Measurements from ENCODE around the gene FBLN1.
A peak's percentile ranks its signal among the peaks of the same experiment; 100 is the strongest.

Gene FBLN1

DNA sequence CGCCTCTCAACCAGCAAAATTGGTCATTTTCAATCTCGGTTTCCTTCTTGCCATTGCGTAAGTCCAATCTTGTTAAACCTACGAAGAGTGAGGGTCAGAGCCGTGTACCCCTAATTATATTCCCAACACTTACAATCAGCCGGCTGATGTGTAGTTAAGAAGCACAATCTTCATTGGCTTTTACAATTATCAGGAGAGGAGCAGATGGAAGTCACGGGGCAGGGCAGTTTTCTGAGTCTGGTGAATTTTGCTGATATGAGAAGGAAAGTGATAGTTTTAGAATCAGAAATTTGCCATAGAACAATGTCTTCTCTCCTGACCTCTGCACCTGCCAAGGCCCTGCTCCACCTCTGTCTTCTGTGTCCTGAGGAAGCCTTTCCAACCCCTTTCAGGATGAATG lies 134.0 kb downstream of the FBLN1 start (continued):
- TF ChIP-seq, protein P1, sequence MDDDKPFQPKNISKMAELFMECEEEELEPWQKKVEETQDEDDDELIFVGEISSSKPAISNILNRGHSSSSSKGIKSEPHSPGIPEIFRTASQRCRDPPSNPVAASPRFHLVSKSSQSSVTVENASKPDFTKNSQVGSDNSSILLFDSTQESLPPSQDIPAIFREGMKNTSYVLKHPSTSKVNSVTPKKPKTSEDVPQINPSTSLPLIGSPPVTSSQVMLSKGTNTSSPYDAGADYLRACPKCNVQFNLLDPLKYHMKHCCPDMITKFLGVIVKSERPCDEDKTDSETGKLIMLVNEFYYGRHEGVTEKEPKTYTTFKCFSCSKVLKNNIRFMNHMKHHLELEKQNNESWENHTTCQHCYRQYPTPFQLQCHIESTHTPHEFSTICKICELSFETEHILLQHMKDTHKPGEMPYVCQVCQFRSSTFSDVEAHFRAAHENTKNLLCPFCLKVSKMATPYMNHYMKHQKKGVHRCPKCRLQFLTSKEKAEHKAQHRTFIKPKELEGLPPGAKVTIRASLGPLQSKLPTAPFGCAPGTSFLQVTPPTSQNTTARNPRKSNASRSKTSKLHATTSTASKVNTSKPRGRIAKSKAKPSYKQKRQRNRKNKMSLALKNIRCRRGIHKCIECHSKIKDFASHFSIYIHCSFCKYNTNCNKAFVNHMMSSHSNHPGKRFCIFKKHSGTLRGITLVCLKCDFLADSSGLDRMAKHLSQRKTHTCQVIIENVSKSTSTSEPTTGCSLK (tag by site-specific recombination; IDR thresholded peaks at IDR 0.05): no peak
- TF ChIP-seq, protein P2, sequence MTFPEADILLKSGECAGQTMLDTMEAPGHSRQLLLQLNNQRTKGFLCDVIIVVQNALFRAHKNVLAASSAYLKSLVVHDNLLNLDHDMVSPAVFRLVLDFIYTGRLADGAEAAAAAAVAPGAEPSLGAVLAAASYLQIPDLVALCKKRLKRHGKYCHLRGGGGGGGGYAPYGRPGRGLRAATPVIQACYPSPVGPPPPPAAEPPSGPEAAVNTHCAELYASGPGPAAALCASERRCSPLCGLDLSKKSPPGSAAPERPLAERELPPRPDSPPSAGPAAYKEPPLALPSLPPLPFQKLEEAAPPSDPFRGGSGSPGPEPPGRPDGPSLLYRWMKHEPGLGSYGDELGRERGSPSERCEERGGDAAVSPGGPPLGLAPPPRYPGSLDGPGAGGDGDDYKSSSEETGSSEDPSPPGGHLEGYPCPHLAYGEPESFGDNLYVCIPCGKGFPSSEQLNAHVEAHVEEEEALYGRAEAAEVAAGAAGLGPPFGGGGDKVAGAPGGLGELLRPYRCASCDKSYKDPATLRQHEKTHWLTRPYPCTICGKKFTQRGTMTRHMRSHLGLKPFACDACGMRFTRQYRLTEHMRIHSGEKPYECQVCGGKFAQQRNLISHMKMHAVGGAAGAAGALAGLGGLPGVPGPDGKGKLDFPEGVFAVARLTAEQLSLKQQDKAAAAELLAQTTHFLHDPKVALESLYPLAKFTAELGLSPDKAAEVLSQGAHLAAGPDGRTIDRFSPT (tag by site-specific recombination; IDR thresholded peaks at IDR 0.05): no peak
- TF ChIP-seq ZNF274 (IDR thresholded peaks at IDR 0.05; ENCODE audit: low read length): no peak
- TF ChIP-seq ZNF274 (tag by site-specific recombination; IDR thresholded peaks at IDR 0.05; ENCODE audit: borderline replicate concordance): no peak

DNA sequence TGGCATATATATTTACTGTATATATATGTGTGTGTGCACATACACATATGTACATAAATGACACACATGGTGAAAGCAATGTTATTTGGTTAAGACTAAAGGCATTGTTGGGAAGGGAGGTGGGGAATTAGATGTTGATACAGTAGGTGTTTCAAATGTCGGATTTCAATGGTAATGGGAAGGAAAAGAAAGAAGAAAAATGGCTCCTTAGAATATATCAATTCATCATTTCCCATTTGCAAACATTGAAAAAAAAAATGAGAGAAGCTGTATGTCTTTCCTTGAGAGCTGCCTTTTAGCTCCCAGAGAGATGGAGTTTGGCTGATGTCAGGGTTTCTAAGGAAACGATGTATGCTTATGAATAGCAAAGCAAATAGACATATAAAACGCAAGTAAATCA lies 135.5 kb downstream of the FBLN1 start:
- Histone ChIP-seq H3K4me1 (ENCODE audit: control insufficient read depth, insufficient read depth, low read length) (no peaks in the 10 kb centered on the region), H3K27ac (ENCODE audit: extremely low read depth, low read depth, low read length) (no peak overlapping the region), H3K9me3 (ENCODE audit: control insufficient read depth, insufficient read depth, low read depth, low read length) (no peaks in the 10 kb centered on the region), H3K36me3 (ENCODE audit: control insufficient read depth in 2 of 2, insufficient read depth in 1 of 2, low read length in 2 of 2) (no peaks in the 10 kb centered on the region), H3K4me3 (ENCODE audit: low read depth, low read length) (no peak overlapping the region)
- POLR2A ChIA-PET: no interaction called here
- CTCF ChIA-PET: interaction anchor here (1.3 kb wide), 1 partner anchor 60 kb away, joined by 4 read pairs; no protein-coding TSS in a partner anchor
- no peak for TF ChIP-seq ZNF626 (tag by site-specific recombination; IDR thresholded peaks at IDR 0.05)
- TF ChIP-seq ZNF211 (tag by site-specific recombination; IDR thresholded peaks at IDR 0.05; ENCODE audit: low read depth): no peak
- TF ChIP-seq ZFP69B (tag by site-specific recombination; IDR thresholded peaks at IDR 0.05): no peak
- TF ChIP-seq ZNF76 (tag by site-specific recombination; IDR thresholded peaks at IDR 0.05; ENCODE audit: borderline replicate concordance, low read depth): no peak
- TF ChIP-seq ZNF561 (tag by site-specific recombination; IDR thresholded peaks at IDR 0.05; ENCODE audit: borderline replicate concordance): no peak
- no peak for TF ChIP-seq ZNF292 (tag by site-specific recombination; IDR thresholded peaks at IDR 0.05; ENCODE audit: borderline replicate concordance, low read depth)

DNA sequence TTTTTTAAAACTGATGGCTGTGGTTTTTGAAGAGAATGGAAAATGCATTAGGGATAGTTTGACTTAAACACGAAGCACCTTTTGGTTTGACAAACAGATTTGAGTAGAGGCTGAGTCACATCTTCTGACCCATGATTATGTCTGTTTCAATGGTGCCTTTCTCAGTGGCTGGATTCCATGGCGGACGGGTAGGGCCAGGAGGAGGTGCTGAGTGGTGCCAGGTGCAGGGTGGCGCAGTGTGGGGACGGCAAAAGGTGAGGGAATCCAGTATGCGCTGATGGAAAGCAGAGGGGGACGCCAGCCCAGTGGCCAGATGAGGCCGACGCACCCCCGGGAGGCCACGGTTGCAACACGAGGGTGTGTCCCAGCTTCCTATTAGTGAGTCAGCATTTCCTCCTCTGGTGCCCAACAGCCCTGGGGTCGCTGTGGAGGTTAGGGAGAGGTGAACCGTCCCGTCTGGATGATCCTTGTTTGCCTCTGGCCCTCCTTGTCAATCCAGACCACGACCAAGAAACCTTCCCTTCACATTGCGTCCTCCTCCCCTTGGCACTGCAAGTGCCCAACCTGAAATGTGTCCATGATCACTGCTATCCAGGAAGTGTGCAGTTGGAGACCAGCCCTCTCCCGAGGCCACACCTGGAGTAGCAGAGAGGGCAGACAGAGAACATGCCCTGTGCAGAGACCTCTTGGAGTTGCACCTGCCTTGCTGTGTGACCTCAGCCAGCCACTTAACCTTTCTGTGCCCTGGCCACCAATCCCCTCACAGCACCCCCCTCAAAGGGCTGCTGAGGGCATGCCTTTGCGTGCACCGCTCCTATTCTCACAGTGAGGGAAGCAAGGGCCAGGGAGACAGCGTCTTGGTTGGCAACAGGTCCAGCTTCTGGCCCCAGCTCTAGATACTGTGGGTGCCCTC lies 136.4 kb downstream of the FBLN1 start:
- no peak for TF ChIP-seq OVOL3 (tag by site-specific recombination; IDR thresholded peaks at IDR 0.05)
- TF ChIP-seq ZNF768 (tag by site-specific recombination; IDR thresholded peaks at IDR 0.05): peak; percentile 58; the same call in 1 of the 2 replicates
- no peaks in the 10 kb centered on the region for H3K4me1 ChIP-seq (ENCODE audit: control insufficient read depth, insufficient read depth, low read length)
- ChIA-PET CTCF (no interaction called here), POLR2A (no interaction called here)
- H3K36me3 ChIP-seq (ENCODE audit: control insufficient read depth in 2 of 2, insufficient read depth in 1 of 2, low read length in 2 of 2): no peaks in the 10 kb centered on the region
- H3K9me3 ChIP-seq (ENCODE audit: control insufficient read depth, insufficient read depth, low read depth, low read length): no peaks in the 10 kb centered on the region
- H3K4me3 ChIP-seq (ENCODE audit: low read depth, low read length): no peak overlapping the region
- no peak overlapping the region for H3K27ac ChIP-seq (ENCODE audit: extremely low read depth, low read depth, low read length)

DNA sequence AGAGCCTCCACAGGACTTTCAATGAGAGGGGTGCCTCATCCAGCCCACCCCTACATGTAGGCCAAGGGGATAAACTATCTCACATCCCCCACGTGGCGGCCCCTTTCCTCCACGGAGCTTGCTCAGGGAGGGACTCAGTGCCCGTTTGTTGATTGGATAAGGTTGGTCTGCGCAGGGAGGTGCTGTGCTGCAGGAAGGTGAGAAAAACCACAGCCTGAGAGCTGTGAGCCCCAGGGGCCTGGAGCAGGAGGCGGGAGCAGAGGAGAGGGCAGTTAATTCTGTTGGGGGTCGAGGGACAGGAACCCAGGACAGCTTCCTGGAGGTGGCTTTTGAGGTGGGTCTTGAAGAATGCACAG lies 137.0 kb downstream of the FBLN1 start:
- ChIA-PET POLR2A (no interaction called here), CTCF (no interaction called here)
- no peaks in the 10 kb centered on the region for H3K36me3 ChIP-seq (ENCODE audit: control insufficient read depth in 2 of 2, insufficient read depth in 1 of 2, low read length in 2 of 2)
- H3K4me3 ChIP-seq (ENCODE audit: low read depth, low read length): no peak overlapping the region
- H3K4me1 ChIP-seq (ENCODE audit: control insufficient read depth, insufficient read depth, low read length): no peaks in the 10 kb centered on the region
- no peaks in the 10 kb centered on the region for H3K9me3 ChIP-seq (ENCODE audit: control insufficient read depth, insufficient read depth, low read depth, low read length)
- no peak overlapping the region for H3K27ac ChIP-seq (ENCODE audit: extremely low read depth, low read depth, low read length)
- TF ChIP-seq ZNF830 (tag by site-specific recombination; IDR thresholded peaks at IDR 0.05; ENCODE audit: low read depth) (no peak), ZNF621 (tag by site-specific recombination; IDR thresholded peaks at IDR 0.05) (no peak), ZNF366 (tag by site-specific recombination; conservative IDR thresholded peaks at IDR 0.05) (no peak), ZBTB21 (tag by site-specific recombination; IDR thresholded peaks at IDR 0.05) (no peak), HOXD13 (CRISPR knock-in tag; IDR thresholded peaks at IDR 0.05; ENCODE audit: borderline replicate concordance) (no peak), KLF16 (tag by site-specific recombination; IDR thresholded peaks at IDR 0.05) (no peak), EGR2 (tag by site-specific recombination; IDR thresholded peaks at IDR 0.05; ENCODE audit: low read depth) (no peak)
- TF ChIP-seq, protein P3, sequence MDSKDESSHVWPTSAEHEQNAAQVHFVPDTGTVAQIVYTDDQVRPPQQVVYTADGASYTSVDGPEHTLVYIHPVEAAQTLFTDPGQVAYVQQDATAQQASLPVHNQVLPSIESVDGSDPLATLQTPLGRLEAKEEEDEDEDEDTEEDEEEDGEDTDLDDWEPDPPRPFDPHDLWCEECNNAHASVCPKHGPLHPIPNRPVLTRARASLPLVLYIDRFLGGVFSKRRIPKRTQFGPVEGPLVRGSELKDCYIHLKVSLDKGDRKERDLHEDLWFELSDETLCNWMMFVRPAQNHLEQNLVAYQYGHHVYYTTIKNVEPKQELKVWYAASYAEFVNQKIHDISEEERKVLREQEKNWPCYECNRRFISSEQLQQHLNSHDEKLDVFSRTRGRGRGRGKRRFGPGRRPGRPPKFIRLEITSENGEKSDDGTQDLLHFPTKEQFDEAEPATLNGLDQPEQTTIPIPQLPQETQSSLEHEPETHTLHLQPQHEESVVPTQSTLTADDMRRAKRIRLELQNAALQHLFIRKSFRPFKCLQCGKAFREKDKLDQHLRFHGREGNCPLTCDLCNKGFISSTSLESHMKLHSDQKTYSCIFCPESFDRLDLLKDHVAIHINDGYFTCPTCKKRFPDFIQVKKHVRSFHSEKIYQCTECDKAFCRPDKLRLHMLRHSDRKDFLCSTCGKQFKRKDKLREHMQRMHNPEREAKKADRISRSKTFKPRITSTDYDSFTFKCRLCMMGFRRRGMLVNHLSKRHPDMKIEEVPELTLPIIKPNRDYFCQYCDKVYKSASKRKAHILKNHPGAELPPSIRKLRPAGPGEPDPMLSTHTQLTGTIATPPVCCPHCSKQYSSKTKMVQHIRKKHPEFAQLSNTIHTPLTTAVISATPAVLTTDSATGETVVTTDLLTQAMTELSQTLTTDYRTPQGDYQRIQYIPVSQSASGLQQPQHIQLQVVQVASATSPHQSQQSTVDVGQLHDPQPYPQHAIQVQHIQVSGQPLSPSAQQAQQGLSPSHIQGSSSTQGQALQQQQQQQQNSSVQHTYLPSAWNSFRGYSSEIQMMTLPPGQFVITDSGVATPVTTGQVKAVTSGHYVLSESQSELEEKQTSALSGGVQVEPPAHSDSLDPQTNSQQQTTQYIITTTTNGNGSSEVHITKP (tag by site-specific recombination; IDR thresholded peaks at IDR 0.05): no peak

Data from HEK293 (cell line).